DMS 273 (cell line): ENCODE results near the gene MAP6.

Source experiments
- DNase-seq: peaks from one replicate; lab custom pipeline; 2025; ENCODE audit not compliant: unreplicated experiment; lab: John Stamatoyannopoulos, UW

Gene MAP6

GRCh38 chr11:75667255-75667830 lies 1.5 kb downstream of the MAP6 start:
- DNase-seq: peak; percentile 67

GRCh38 chr11:75665990-75666389 lies 2.8 kb downstream of the MAP6 start:
- DNase-seq: no peak

GRCh38 chr11:75665126-75665525 lies 3.7 kb downstream of the MAP6 start:
- DNase-seq: no peak

GRCh38 chr11:75664389-75664788 lies 4.4 kb downstream of the MAP6 start:
- no peak for DNase-seq

- DNase-seq: peak; percentile 28
These were observed 5.0 kb downstream of the MAP6 start for GRCh38 chr11:75663808-75664207.

GRCh38 chr11:75659836-75660235 lies 9.0 kb downstream of the MAP6 start:
- DNase-seq: no peak

GRCh38 chr11:75656044-75656727 lies 12.7 kb downstream of the MAP6 start:
- no peak for DNase-seq

GRCh38 chr11:75655605-75656004 lies 13.2 kb downstream of the MAP6 start:
- no peak for DNase-seq

GRCh38 chr11:75654314-75654713 lies 14.5 kb downstream of the MAP6 start:
- DNase-seq: no peak

GRCh38 chr11:75653532-75653931 lies 15.3 kb downstream of the MAP6 start:
- DNase-seq: no peak

- DNase-seq: no peak
These were observed 15.9 kb downstream of the MAP6 start for GRCh38 chr11:75652936-75653335.

GRCh38 chr11:75651218-75651617 lies 17.6 kb downstream of the MAP6 start:
- no peak for DNase-seq

- no peak for DNase-seq
These were observed 18.6 kb downstream of the MAP6 start for GRCh38 chr11:75650167-75650723.

GRCh38 chr11:75644946-75645345 lies 23.9 kb downstream of the MAP6 start:
- no peak for DNase-seq

- no peak for DNase-seq
These were observed 24.5 kb downstream of the MAP6 start for GRCh38 chr11:75644370-75644769.

- DNase-seq: no peak
These were observed 26.3 kb downstream of the MAP6 start for GRCh38 chr11:75642402-75643113.

GRCh38 chr11:75639762-75640181 lies 29.1 kb downstream of the MAP6 start:
- peak; percentile 91 for DNase-seq

- DNase-seq: no peak
These were observed 30.8 kb downstream of the MAP6 start for GRCh38 chr11:75637998-75638397.

- peak; percentile 91 for DNase-seq
These were observed 33.6 kb downstream of the MAP6 start for GRCh38 chr11:75635066-75635862.

GRCh38 chr11:75633409-75634066 lies 35.3 kb downstream of the MAP6 start:
- DNase-seq: no peak

GRCh38 chr11:75632962-75633361 lies 35.9 kb downstream of the MAP6 start:
- no peak for DNase-seq
